ENCODE data around the gene DICER1.
"Not testable (repeated sequence)": the region's sequence is repeated elsewhere in the genome, so short reads cannot be mapped to it uniquely, and the experiment has no call there.

Gene DICER1

GRCh38 chr14:95157327-95158189 is at the start of gene DICER1:
DICER1 (minus strand) TSS chr14:95157529; CDS start chr14:95133458, 24,071 bp downstream.
- DNase-seq: peak; percentile 95

- no peak for DNase-seq
Measured at GRCh38 chr14:95206534-95206933, 49.2 kb upstream of the DICER1 start.

GRCh38 chr14:95204705-95205104 is 47.4 kb upstream of the DICER1 start:
- DNase-seq: no peak

GRCh38 chr14:95201745-95202144 is 44.4 kb upstream of the DICER1 start:
- DNase-seq: not testable (repeated sequence)

- DNase-seq: peak; percentile 55
Measured at GRCh38 chr14:95200404-95200803, 43.1 kb upstream of the DICER1 start.

- no peak for DNase-seq
Measured at GRCh38 chr14:95199298-95199983, 42.1 kb upstream of the DICER1 start.

- no peak for DNase-seq
Measured at GRCh38 chr14:95198320-95198719, 41.0 kb upstream of the DICER1 start.

- peak; percentile 1 for DNase-seq
Measured at GRCh38 chr14:95197551-95197950, 40.2 kb upstream of the DICER1 start.

- DNase-seq: no peak
Measured at GRCh38 chr14:95196826-95197545, 39.7 kb upstream of the DICER1 start.

- DNase-seq: no peak
Measured at GRCh38 chr14:95196268-95196667, 38.9 kb upstream of the DICER1 start.

GRCh38 chr14:95195031-95195430 is 37.7 kb upstream of the DICER1 start:
- DNase-seq: no peak

- no peak for DNase-seq
Measured at GRCh38 chr14:95193081-95193480, 35.8 kb upstream of the DICER1 start.

- no peak for DNase-seq
Measured at GRCh38 chr14:95192311-95192710, 35.0 kb upstream of the DICER1 start.

GRCh38 chr14:95191445-95192199 is 34.3 kb upstream of the DICER1 start:
- DNase-seq: no peak

- DNase-seq: no peak
Measured at GRCh38 chr14:95190857-95191256, 33.5 kb upstream of the DICER1 start.

- no peak for DNase-seq
Measured at GRCh38 chr14:95190346-95190840, 33.1 kb upstream of the DICER1 start.

- DNase-seq: no peak
Measured at GRCh38 chr14:95189367-95190132, 32.2 kb upstream of the DICER1 start.

- DNase-seq: no peak
Measured at GRCh38 chr14:95188380-95188779, 31.1 kb upstream of the DICER1 start.

GRCh38 chr14:95185767-95186392 is 28.6 kb upstream of the DICER1 start:
- no peak for DNase-seq

- DNase-seq: no peak
Measured at GRCh38 chr14:95185033-95185766, 27.9 kb upstream of the DICER1 start.

- no peak for DNase-seq
Measured at GRCh38 chr14:95184413-95184790, 27.1 kb upstream of the DICER1 start.
